Stimulated activated CD8-positive, alpha-beta memory T cell treated with anti-CD3 and anti-CD28 coated beads, Interleukin-2, amount 100 ng/mL, for 1 hour (primary cell): ENCODE measurements around the gene TTC6.

Experiments used
- DNase-seq, 2 donors: peaks; one replicate each; pipeline ENCODE4 v3.0.0-alpha.2; 2020; ENCODE audit warnings: low read depth in 2 of 2

TTC6 gene

DNA sequence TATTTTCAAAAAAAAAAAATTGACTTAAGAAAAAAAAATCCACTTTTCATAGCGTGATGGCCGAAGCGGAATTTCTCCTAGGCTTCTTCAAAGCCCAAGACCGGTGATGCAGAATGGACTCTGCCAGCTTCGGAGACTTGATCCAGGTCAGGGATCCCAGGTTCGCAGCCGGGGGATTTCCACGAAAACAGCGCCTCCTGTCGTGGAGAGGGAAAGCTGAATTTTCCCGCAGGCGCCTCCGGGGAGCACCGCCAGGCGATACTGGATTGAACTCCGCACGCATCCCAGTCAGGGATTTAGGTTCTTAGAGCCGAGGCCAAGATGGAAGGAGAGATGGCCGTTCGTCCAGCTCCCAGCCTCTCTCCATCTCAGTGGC, 2.1 kb downstream of the TTC6 start:
- DNase-seq: no peak

DNA sequence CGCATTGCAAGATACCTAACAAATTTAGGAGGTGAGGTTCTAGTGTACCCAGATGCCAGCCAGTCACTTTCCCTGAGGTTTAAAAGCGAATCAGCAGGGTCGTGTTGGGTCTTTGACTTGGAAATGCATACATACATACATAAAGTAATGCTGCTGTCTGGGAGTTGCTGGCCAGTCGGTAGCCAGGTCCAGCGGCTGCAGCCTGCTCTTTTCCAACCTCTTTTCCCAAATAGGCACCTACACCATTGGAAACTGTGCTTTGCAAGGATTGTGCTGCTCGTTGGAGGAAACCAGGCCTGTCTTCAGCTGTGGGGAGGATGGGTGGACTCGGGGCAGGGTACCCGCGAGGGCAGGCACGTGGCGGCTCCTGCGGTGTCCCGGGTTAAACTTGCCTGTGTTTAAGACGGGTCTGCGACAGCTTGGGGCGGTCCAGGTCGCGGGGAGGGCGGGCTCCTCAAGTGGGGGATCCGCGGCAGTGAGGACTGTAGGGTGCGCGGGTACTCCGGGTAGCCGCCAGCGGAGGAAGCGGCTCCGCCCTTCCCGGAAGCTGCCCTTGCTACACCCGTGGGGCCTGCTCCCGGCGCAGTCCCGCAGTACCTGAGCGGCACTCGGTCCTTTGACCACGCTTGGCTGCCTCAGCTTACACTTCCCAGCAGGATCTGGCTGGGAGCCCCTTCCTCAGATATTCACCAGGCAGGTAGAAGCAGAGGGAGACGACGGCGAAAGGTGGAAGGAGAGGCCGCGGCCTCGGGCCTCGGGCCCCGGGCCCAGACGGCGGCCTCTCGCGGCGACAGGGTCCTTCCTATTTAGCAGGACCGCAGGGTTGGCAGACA, 2.7 kb downstream of the TTC6 start:
- DNase-seq: no peak

DNA sequence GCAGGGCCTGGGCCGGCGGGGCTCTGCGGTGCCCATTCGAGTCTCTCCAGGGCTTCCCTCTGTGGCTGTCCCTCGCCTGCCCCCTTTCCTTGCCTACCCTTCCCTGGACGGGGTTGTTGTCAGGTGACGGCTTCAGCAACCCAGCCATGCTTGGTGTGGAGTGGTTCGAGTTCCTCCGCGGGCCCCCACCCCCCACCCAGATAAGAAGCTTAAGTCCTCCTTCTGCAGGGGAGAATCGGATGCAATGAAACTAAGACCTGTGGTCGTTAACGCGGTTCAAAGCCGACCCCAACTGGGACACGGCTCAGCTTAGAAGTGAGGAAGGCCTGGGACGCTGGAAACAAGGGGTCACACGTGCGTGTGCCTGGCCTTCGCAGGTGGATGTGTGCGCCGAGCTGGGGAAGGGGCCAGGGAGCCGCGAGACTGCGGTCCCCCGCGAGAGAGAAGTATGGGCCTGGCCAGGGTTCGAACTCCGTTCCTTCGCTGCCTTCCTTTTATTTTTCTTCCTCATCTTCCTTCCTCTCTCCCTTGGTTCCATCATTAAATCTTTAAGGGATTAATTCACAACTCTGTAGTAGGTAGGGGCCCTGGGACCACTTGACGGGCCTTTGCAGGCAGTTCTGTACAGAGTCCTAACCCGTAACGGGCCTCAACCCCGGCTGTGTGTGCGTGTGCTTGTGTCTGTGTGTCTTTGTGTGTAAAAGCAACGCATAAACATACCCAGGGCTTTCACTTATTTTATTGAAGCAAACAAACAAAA, 3.5 kb downstream of the TTC6 start:
- no peak for DNase-seq

DNA sequence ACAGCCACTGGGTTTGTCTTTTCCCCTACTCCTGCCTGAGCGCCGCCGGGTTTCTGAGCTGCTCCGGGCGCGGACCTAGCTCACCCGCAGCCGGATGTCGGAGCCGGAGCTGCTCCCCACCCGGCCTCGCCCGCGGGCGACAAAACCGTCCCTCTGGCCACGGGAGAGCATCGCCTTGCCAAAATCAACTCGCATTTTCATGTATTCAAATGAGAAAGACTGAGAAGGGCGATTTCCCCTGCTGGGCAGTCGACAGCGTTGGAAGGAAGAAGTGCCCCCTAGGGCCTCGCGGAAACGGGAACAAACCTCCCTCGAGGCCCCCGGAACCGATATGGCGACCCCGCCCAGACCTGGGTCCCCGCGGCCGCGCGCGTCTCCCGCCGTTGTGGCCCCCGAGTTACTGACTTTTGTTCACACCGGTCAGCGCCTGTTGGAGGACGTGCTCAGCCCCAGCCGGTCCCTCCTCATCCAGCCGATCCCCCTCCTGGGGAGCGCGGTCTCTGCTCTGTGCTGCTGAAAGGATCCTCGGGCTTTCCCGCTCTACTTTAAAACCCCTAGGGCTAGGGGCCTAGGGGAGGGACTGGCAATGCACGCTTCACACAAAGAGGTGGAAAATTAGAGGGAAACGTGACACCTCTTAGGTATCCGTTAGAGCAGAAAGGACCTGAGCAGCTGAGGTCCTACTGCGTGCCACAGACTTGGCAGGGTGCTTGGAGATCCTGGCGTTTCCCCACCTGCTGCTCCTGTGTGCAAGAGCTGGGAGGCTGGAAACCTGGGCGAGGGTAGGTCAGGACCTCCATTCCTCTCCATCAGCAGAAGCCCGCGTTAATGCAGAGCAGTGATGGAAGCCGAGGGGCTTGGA, 4.3 kb downstream of the TTC6 start:
- DNase-seq: no peak

DNA sequence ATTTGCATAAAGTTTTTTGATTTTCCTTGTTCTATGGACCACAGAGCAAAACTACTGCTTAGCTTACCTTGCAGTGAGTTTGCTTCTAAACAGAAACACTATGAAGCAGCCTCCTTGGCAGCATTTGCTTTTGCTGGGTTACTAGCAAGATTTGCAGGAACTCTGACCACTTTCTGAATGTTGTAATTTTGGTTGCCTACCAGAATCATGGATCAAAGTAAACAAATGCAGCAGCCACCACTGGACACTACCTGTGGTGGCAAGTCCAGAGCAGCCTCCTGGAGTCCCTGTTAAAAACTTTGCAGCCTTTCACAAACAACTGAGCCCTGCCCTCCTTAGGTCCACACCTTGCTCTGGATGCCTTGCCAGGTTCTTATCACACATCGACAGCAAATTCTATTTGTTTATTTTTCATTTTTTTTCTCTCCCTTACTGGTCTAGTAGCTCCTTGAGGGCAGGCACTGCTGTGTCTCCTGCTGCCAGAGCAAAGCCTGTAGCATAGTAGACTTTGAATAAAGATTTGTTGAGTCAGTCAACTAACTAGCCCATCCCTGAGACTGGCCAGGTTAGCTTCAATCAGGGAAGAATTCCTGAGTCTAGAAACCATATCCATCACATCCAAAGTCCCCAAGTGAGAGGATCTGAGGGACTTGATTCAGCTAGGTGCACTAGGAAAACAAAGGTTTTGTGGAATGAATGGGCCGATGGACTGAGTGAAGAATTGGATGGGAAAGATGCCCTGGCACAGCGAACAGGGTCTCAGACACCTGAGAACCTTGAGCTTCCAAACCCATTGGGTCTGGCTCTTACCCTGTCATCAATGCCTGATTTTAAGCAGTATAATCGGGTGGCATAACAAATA, 5.7 kb downstream of the TTC6 start:
- DNase-seq: no peak

DNA sequence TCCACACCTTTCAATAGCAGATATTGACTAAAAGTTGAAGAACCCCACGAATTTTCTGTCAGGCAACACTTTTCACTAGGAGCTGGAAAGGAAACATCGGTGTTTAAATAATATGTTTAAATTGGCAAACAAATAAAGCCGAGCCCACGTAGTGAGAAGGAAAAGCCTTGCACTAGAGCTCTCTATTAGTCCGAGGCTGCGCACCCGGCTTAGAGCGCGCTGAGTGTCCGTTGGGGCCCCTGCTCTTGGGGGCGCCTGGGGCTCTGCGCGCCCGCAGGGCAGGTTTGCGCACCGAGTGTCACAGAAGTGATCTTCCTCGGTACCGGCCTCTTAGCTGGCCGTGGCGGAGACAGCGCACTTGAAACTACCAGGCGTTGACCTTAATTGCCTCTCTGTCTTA, 6.4 kb downstream of the TTC6 start:
- DNase-seq: no peak

DNA sequence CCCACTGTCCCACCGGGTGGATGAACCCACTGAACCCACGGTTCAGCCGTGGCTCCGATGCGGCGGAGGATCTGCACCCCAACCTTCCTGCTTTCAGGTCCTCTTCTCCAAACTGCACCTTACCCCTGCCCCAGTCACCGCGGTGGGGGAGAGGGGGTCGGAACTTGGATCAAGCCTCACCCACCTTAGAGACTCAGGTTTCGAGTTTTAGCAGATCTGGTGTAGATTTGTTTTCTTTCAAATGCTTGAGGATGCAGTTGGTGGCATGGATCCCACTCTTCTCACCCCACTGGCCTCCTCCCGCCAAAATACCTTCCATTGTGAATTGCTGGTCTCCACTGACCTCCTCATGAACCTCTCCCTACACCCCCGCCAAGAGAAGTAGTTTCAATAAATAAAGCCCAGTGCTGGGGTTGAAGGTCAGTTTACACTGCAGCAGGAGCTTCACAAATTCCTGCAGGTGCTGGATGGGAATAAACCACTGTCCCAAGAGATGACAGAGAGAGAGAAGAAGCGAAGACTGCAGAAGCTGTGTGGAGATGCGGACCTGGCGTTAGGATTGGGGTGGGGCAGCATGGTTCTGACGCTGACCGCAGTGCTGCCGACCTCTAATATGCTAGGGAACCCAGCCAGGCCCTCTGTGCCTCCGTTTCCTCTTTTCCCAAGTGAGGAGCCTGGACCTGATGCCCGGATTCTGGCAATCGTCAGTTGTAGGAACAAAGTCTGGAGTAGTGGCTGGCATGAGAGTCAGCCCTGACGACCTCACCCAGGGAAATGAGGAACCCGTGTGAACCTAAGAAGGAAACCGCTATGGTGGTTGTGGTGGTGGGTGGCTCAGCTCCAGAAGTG, 7.4 kb downstream of the TTC6 start:
- no peak for DNase-seq

DNA sequence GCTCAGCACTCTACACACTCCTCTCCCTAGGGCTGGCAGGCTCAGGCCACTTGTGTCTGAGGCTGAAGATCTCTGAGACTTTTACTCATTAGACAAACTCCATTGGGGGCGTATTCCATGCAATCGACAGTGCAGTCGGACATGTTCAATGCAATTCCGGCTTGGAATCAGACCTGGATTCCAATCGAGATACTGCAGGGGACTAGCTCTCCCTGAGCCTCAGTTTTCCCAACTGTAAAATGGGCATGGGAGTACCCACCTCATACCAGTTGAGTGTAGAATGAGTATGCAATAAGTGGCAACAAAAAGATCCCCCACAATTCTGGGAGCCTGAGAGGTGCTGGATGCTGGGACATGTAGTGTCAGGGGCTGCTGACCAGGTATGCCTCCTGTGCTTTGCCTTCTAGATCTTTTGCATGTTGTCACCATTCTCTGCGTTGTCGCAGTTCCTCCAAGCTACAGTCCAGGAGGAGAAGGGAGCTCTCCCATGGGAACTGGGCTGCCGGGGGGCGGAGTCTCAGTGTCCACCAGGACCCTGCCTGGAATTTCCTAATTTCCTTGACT, 8.3 kb downstream of the TTC6 start:
- DNase-seq: no peak

DNA sequence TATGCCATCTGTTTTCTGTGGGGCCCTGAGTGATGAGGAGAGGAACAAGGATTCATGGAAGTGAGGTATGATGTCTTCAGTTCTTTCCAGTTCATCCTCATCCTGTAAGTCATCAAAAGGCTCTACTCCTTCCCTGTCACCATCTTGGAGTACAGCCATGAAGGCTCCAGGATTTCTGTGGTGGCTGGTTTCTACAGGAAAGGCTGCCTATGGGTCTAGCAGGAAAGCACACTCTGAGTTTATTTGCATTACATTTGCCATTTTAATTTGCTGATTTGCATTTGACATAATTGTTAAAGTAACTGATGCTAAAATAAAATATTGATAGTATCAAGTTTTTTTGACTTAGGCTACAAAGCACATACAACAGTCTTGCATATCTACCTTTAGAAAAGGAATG, 11.2 kb downstream of the TTC6 start:
- no peak for DNase-seq

DNA sequence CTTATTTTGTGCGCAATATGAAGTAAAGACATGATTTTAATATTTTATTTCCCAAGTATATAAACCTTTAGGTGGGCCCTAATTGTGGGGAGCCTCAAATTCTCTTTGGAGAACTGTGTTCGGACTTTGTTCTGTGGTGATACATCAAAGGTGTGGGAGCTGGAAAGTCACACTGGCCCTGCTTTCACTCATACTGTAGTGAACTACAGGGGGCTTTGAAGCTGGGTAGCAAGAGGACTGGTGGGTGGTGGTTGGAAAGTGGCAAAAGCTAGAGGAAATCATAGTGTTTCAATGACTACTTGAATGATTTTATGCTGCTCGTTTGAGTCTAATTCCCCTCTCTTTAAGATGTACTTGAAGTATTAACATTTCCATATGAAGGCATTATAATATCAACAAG, 13.2 kb downstream of the TTC6 start:
- DNase-seq: no peak

DNA sequence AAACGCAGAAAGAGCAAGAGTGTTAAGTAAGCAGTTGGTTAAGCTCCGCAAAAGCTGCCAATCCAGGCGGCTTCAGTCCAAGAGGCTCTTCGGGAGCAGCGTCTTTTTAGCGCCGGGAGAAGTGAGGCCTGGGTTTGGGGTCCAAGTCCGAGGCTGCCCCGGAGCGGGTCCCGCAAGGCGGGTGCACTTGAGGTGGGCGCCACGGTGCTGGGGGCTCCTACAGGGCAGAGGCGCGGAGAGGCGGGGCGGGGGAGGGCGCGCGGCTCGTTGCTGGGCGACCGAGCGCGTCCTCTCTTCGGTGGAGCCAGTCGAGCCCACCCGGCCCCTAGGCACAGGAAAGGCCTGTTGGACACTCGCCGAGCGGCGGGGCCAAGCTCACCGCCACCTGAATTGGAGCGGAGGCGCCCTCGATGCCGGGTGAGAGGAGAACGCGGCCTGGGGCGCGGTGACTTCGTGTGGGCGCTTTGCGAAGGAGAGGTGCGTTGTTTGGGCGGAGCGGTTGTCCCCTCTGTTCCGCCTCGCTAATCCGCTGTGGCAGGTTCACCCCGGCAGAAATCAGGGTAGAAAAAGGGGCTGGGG, 15.6 kb downstream of the TTC6 start:
- DNase-seq: no peak

DNA sequence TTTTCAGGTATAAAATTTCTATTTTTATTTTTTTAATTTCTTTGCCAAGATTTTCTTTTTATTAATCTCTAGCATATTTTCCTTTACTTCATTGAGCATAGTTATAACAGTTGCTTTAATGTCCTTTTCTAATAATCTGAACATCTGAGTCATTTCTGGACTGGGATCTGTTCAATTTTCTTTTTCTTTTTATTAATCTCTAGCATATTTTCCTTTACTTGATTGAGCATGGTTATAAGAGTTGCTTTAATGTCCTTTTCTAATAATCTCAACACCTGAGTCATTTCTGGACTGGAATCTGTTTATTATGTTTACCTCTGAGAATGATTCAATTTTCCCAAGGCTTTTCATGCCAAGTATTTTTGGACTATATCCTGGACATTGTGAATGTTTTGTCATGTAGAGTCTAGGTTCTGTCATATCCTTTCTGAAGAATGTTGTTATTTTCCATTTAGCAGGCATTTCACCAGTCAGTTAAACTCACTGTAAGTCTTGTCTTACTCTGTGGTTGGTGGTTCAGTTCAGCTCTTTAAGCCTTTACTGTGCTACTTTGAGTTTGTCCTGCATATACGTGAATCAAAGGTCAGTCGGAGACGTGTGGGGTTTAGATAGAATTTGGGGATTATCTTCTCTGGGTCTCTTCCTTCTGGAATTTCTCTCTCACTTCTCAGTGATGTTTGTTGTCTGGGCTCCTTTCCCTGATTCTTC, 20.3 kb downstream of the TTC6 start:
- DNase-seq: no peak

DNA sequence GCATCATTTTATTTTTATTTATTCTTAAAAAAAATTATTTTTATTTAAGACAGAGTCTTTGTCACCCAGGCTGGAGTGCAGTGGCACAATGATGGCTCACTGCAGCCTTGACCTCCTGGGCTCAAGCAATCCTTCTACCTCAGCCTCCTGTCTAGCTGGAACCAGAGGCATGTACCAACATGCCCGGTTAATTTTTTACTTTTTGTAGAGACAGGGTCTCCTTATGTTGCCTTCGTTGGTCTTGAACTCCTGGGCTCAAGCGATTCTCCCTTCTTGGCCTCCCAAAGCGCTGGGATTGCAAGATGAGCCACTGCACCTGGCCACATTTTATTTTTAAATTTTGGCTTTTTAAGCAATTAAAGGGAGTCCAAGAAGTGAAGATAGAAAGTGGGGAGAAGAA, 21.4 kb downstream of the TTC6 start:
- no peak for DNase-seq

DNA sequence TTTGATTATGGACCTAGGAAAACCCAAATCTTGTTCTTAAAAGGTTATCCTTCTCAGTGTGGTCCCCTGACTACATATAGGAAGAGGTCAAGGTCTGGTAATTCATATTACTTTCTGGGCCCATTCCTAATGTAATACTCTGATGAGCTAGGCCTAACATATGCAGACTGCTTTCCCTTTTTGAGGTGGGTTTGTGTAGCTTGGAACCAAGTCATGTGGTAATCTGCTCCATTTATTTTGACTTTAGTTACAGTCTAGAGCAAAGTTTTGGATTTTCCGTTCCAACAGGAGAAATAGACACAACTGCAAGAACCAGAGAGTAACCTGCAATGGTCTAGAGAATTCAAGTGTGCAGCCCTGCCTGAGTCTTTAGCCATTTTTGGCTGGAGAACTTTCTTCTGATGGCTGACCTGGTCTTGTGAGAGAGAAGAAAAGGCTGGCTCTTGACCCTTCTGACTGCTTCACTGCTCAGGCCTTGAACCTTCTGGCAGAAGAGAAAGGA, 22.5 kb downstream of the TTC6 start:
- DNase-seq: no peak

DNA sequence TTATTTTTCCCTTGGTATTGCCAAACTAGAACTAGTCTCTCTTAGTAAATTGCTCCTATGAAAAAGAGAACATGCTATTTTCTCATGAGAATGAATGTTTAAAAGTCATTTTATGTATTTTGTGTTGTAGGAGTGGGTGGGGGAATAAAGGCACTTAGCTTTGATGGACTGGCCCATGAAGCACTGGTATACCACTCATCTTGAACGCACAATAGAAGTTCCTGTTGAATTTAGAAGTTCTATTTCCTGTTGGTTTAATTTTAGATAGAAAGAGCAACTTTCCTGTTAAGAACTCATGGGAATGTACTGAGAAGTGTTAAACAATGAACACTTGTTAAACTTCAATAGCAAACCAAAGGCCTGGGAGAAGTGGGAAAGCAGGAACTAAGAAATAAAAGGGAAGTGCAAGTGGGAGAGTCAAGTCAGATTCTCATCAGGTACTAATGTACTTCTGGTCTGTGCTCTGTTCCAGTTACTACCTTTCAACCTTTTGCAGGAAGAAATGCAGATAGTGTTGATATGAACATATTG, 23.1 kb downstream of the TTC6 start:
- DNase-seq: no peak

DNA sequence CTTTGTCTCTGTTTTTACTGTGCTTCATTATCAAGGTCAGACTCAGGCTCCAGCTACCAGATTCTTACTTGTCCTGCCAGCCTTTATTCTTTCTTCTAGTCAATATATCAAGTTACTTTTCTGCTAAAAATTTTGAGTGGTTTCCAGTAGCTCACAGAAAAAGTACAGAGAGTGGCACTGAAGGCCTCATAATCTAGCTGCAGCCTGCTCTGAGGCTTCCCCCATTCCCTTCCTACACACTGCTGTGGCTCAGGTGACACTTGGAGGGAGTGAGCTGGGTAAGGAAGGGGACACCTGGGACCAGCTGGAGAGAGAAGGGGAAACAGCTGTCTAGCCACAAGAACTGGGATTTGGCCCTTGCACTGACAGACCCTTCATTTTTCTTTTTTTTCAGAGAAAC, 25.4 kb downstream of the TTC6 start:
- DNase-seq: no peak

DNA sequence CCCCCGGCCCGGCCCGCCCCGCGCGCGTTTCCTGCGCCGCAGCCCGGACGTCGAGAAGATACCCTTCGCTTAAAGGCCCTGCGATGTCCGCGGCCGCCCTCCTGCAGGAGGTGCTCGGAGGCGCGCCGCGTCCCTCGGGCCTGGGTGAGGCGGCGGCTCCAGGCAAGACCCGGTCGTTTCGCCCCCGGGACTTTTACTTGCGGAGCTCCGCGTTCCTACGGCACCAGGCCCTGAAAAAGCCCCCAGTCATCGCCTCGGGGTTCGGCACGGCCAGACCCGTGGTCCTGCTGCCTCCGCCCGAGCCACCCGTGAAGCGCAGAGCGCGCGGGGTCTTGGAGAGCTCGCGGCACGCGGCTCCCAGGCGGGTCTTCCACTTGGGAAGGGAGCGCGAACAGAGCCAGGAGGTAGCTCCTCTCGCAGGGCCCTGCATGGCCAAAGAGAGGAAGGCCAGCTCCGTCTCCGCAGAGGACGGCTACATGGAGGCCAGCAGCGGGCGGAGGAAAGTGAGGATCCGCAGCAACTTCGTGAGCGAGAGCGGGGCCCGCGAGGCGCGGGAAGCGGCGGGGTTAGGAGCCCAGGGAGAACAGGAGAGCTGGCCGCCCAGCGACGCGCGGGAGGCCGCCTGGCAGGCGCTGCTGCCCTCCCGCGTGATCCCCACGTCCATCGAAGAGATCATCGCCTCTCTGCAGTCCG, 26.9 kb downstream of the TTC6 start:
- no peak for DNase-seq

DNA sequence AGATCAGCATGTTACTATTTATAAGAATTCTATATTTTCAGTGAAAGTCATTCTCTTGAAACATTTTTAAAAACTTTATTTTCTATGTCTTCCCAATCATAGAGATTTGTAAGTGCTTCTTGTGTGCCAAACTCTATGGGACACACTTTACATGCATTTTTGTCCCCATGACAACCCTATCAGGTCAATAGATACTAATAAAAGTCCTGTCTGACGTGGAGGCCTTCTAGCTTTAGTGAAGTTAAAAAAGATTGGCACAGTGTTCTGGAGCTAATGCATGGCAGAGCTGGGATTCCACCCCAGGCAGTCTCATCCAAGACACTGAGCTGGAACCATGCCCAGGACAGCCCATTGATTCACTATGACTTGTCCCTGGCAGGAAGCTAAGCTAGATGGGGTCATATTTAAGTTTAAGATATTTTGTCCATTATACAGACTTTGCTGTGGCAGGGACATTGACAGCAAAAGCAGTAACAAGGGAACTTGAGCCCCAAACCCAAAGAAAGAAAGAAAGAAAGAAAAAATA, 28.1 kb downstream of the TTC6 start:
- DNase-seq: no peak
